ENCODE results near the gene CDT1.

Gene CDT1

DNA sequence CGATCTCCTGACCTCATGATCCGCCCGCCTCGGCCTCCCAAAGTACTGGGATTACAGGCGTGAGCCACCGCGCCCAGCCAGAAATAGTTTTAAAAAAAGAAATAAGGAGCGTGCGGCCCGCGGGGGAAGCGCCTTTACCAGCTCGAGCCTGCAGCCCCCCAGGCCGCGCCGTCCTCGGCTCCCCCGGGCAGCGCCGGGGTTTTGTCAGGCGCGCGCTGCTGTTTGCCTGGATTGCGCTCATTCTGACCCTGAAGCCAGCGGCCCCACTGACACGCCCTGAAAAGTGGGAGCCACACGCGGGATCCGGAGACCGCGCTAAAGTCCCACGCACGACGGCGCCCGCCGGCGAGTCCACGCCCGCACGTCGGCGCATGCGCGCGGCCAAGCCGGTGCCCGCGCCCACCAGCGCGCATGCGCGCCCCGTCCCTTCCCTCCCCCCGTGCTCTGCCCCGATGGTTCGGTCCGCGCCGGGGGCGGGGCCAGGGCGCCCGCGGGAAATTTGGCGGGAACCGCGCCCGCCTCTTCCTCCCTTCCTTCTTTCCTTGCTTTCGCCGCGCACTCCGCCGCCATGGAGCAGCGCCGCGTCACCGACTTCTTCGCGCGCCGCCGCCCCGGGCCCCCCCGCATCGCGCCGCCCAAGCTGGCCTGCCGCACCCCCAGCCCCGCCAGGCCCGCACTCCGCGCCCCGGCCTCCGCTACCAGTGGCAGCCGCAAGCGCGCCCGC lies at the start of gene CDT1:
Gene CDT1, plus strand, starts transcription at position 526 of the 724 bp plus-strand sequence. Its CDS starts 43 bp downstream, at position 569.
- DNase-seq (ENCODE audit: low read depth) = peak; percentile 85

DNA sequence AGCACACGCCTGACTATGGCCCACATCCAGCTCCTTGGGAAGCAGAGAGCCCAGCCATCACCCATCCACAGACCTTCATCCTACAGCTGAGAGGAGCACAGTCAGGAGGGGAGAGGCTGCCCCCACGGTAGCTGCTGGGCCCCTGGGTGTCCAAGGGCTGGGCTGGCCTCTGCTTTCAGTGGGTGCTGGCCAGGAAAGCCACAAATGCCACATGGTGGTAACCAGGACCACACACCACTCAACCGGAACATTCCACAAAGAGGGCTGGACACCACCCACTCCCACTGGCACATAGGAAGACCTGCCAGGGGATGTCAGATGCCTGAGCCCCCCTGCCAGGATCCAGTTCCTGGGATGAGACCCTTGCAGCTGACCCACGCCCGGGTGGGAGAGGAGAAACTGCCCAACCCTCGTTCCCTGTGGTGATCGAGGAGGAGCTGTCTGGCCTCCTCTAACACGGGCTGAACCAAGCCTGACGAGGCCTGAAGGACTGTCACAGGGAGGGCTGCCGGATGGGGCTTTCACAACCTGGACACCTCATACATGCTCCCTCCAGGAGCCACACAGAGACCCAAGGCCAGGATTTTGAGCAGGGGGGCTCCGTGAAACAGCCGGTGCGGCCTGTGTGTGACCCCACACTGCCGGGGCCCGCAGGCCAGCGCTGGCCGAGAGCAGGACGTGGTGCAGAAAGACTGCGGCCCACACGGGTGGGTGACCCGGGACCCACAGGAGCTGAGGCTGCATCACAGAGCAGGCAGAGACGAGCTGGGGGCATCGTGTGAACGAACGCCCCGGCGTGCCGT lies 49.3 kb upstream of the CDT1 start:
- no peak for DNase-seq (ENCODE audit: low read depth)

- no peak for DNase-seq (ENCODE audit: low read depth)
Observed at GRCh38 chr16:88754912-88755744, 48.5 kb upstream of the CDT1 start.

GRCh38 chr16:88755745-88756443 lies 47.7 kb upstream of the CDT1 start:
- DNase-seq (ENCODE audit: low read depth) = no peak

DNA sequence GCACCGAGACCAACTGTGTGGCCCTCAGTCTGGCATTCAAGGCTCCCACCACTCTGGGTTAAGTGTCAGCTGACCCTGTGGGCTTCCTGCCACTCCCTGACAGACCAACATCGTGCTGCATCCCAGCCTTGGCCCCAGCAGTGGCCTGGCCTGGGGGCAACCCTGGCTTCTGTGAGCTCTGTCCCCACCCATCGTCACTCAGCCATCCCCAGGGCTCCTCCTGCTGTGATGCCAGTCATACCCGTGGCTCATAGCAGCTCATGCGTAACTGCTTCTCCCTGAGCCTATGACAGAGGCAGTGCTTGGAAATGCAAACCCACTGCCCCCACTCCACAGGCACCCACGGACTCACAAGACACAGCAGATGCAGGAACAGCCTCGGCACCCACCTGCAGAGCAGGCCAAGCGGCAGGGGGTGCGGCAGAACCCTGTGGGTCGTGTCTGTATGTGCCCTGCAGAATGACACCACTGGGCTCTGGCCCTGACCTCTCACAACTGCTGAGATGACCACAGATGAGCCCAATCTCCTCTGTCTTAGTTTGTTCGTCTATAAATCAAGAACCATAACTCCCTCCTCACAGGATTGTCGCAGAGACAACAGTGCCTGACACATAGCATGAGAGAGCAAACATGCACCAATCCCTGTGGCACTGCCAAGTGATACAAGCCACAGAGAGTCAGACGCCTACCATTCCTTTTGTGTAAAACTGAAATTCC lies 45.2 kb upstream of the CDT1 start:
- no peak for DNase-seq (ENCODE audit: low read depth)

GRCh38 chr16:88758944-88759244 lies 44.7 kb upstream of the CDT1 start:
- no peak for DNase-seq (ENCODE audit: low read depth)

GRCh38 chr16:88759245-88759975 lies 44.2 kb upstream of the CDT1 start:
- DNase-seq (ENCODE audit: low read depth) = no peak

GRCh38 chr16:88759976-88760350 lies 43.6 kb upstream of the CDT1 start:
- no peak for DNase-seq (ENCODE audit: low read depth)

GRCh38 chr16:88760424-88761142 lies 43.0 kb upstream of the CDT1 start:
- no peak for DNase-seq (ENCODE audit: low read depth)

- no peak for DNase-seq (ENCODE audit: low read depth)
Observed at GRCh38 chr16:88761143-88761534, 42.5 kb upstream of the CDT1 start.

DNA sequence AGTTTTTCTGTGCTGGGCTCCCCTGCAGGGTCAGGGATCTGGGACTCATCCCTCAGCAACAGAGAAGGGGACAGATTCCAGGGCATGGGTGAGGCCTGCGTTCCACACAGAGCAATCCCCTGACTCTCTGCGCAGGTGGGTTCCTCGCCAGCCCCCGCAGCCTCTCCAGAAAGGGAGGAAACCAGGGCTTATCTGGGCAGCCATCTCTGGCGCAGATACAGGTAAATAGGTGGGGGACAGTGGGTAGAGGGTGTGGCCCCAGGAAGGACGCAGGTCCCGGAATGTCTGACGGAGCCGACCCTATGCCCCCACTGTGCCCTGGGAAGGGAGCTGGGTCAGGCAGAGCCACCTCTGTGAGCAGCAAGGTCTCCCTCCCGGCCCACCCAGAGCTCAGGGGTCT lies 41.8 kb upstream of the CDT1 start:
- no peak for DNase-seq (ENCODE audit: low read depth)

- no peak for DNase-seq (ENCODE audit: low read depth)
Observed at GRCh38 chr16:88762258-88762870, 41.2 kb upstream of the CDT1 start.

- DNase-seq (ENCODE audit: low read depth) = no peak
Observed at GRCh38 chr16:88762941-88763340, 40.6 kb upstream of the CDT1 start.

DNA sequence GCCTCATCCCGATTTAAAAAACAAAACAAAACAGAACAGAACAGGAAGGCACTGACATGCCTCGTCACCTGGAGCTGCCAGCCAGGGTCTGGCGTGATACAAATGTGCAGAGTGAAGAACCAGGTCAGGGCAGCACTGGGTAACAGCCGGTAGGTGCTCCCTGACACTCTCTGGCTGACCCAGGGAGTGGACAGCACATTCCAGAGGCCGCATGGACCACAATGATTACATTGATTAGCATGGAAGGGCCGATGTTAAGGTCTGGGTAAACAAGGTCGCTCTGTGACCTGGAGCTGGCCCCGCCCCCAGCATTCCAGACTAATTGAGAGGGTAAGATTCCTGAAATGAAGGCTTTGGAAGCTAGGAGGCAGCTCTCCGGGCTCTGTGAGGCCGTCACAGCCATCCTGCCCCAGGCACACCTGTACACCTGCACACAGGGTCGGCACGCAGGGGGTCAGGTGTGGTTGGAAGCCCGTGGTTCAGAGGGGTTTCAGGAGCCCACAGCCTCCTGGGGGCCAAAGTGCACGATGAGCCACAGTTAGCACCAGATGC lies 40.0 kb upstream of the CDT1 start:
- DNase-seq (ENCODE audit: low read depth) = no peak

- DNase-seq (ENCODE audit: low read depth) = no peak
Observed at GRCh38 chr16:88764080-88764479, 39.5 kb upstream of the CDT1 start.

DNA sequence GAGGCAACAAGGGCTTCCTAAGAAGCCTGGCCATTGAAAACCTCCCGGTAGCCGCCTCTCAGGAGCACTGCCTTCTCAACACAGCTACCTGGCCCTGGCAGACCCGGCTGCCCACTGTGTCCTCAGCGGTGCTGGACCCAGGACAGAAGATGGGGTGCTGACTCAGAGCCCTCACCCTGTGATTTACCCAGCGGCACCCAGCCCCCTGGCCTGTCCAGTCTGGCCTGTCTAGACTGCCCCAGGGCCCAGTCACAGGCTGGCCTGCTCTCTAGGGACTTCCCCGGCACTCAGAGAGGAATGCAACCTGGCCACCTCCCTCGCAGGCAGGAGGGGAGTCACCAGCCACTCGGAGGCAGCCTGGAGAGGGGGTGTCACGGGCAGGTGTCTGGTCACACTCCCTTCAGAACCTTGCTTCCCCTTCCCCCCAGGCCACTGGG lies 38.7 kb upstream of the CDT1 start:
- no peak for DNase-seq (ENCODE audit: low read depth)

GRCh38 chr16:88766975-88767374 lies 36.6 kb upstream of the CDT1 start:
- no peak for DNase-seq (ENCODE audit: low read depth)

DNA sequence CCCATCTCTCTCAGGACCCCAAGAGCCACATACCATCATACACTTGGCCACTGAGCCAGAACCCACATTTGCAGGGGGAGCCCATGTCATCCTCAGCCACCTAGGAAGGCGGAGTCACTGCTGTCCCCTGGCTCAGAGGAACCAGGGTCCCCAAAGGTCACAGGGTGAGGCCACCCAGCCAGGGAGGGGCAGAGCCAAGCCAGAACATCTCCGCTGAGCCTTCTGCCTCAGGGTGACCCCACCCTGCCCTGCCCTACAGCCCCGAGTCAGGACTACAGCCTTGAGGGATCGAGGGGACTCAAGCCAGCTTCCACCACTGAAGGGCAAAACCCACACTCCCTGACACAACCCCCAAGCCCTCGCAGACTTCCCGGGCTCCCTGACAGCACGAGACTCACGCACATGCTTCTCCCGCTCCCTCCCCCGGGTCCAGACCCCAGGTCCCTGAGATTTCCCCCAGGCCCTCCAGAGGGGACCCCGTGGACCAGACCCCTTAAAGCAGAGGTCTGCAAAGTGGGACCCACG lies 36.0 kb upstream of the CDT1 start:
- DNase-seq (ENCODE audit: low read depth) = no peak
